NCI-H1417 treated with DMSO at 0.1 percent for 48 hours (cell line): Measurements from ENCODE around the gene TRIO.

ENCODE experiments used
- DNase-seq: peaks from one replicate; lab custom pipeline; 2025; lab: John Stamatoyannopoulos, UW

Gene TRIO

GRCh38 chr5:14297697-14298096 is 154.6 kb downstream of the TRIO start:
- DNase-seq, result no peak

GRCh38 chr5:14298126-14298847 is 155.1 kb downstream of the TRIO start:
- DNase-seq, result no peak

GRCh38 chr5:14299666-14300065 is 156.5 kb downstream of the TRIO start:
- no peak for DNase-seq

GRCh38 chr5:14301186-14301585 is 158.0 kb downstream of the TRIO start:
- DNase-seq, result no peak

- DNase-seq, result no peak
Observed at GRCh38 chr5:14302330-14302729, 159.2 kb downstream of the TRIO start.

GRCh38 chr5:14305045-14305444 is 161.9 kb downstream of the TRIO start:
- no peak for DNase-seq

GRCh38 chr5:14306329-14306815 is 163.2 kb downstream of the TRIO start:
- no peak for DNase-seq

GRCh38 chr5:14308384-14309154 is 165.4 kb downstream of the TRIO start:
- no peak for DNase-seq

- DNase-seq, result no peak
Observed at GRCh38 chr5:14309199-14309598, 166.1 kb downstream of the TRIO start.

- DNase-seq, result no peak
Observed at GRCh38 chr5:14309878-14310531, 166.9 kb downstream of the TRIO start.

- DNase-seq, result no peak
Observed at GRCh38 chr5:14310901-14311300, 167.8 kb downstream of the TRIO start.

- no peak for DNase-seq
Observed at GRCh38 chr5:14313986-14314690, 171.0 kb downstream of the TRIO start.

GRCh38 chr5:14316471-14316870 is 173.3 kb downstream of the TRIO start:
- no peak for DNase-seq

- no peak for DNase-seq
Observed at GRCh38 chr5:14319102-14319501, 176.0 kb downstream of the TRIO start.

GRCh38 chr5:14321936-14322335 is 178.8 kb downstream of the TRIO start:
- DNase-seq, result no peak

- no peak for DNase-seq
Observed at GRCh38 chr5:14322437-14323187, 179.5 kb downstream of the TRIO start.

GRCh38 chr5:14323466-14323865 is 180.3 kb downstream of the TRIO start:
- no peak for DNase-seq

GRCh38 chr5:14325369-14325768 is 182.2 kb downstream of the TRIO start:
- no peak for DNase-seq

- peak; percentile 54 for DNase-seq
Observed at GRCh38 chr5:14326035-14326903, 183.1 kb downstream of the TRIO start.

- DNase-seq, result no peak
Observed at GRCh38 chr5:14327624-14328023, 184.5 kb downstream of the TRIO start.
